ENCODE results near the gene TLE4. TPM values are rescaled to one million over a fixed set of nuclear protein-coding genes. Genes with fewer than 3 reads are reported as not detected.

The TLE4 gene
- total and polyA plus RNA-seq, 2 experiments from 2014 or later: 45.8 to 72.9 TPM

DNA sequence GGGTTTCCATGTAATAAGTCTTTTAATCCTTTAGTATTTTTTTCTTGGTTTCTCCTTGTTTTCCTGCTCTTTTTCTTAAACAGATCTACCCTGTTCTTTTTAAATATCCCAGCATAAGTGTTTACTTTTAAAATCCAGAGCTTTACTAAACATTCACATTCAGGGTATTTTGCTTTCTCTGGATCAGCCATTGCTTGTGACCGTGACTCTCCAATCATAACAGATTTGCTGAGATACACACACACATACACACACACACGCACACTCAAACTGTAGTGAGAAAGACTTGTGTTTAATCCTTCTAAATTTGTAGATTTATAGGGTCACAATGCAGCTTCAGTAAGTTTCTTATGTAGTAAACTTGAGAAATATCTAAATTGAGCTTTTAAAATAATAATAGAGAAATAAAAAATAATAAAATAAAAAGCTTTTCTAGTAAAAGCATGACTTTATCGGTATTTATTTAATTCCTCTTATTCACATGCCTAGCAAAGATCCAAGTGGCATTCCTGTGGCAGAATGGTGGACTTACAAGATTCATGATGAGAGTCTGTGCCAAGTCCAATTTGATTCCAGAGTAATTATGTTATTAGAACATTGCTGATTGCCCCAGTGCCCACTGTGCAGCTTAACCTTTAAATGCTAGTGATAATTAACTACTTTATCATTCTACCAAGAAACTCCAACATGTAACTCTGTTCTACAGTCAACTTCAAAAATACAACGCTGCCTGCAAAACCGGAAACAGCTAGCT is 129.0 kb downstream of the TLE4 start:
- Mint-ChIP-seq H3K4me1 (peaks cover 35% of the 10 kb centered on the region), H3K4me3 (no peak overlapping the region), H3K27me3 (ENCODE audit: insufficient read depth, low read depth, poor library complexity) (no peaks in the 10 kb centered on the region), H3K9me3 (no peaks in the 10 kb centered on the region), H3K36me3 (ENCODE audit: low read depth) (peaks cover 8% of the 10 kb centered on the region), H3K27ac (no peak overlapping the region)
- Histone ChIP-seq H3F3A (replicated peaks; ENCODE audit: low read depth) (no peaks in the 10 kb centered on the region), H3K36me3 (ENCODE audit: insufficient read depth) (0 out of 2 replicates have a peak, but pooled peaks cover 4% of the 10 kb centered on the region), H3K4me1 (ENCODE audit: insufficient read depth) (peaks cover 28% of the 10 kb centered on the region), H3K79me2 (replicated peaks; ENCODE audit: insufficient read depth) (peaks cover 15% of the 10 kb centered on the region), H3K4me3 (no peak overlapping the region), H3K27ac (ENCODE audit: low read depth) (no peak overlapping the region), H3K27me3 (ENCODE audit: insufficient read depth) (no peaks in the 10 kb centered on the region), H3K4me2 (no peak overlapping the region), H4K20me1 (replicated peaks; ENCODE audit: insufficient read depth) (no peaks in the 10 kb centered on the region; the same call in 1 of the 2 replicates), H2AFZ (no peak overlapping the region), H3K9me2 (ENCODE audit: insufficient read depth) (no peaks in the 10 kb centered on the region)
- DNase-seq (ENCODE audit: low spot score): no peak
- ATAC-seq: no peak
- TF ChIP-seq, protein P1, sequence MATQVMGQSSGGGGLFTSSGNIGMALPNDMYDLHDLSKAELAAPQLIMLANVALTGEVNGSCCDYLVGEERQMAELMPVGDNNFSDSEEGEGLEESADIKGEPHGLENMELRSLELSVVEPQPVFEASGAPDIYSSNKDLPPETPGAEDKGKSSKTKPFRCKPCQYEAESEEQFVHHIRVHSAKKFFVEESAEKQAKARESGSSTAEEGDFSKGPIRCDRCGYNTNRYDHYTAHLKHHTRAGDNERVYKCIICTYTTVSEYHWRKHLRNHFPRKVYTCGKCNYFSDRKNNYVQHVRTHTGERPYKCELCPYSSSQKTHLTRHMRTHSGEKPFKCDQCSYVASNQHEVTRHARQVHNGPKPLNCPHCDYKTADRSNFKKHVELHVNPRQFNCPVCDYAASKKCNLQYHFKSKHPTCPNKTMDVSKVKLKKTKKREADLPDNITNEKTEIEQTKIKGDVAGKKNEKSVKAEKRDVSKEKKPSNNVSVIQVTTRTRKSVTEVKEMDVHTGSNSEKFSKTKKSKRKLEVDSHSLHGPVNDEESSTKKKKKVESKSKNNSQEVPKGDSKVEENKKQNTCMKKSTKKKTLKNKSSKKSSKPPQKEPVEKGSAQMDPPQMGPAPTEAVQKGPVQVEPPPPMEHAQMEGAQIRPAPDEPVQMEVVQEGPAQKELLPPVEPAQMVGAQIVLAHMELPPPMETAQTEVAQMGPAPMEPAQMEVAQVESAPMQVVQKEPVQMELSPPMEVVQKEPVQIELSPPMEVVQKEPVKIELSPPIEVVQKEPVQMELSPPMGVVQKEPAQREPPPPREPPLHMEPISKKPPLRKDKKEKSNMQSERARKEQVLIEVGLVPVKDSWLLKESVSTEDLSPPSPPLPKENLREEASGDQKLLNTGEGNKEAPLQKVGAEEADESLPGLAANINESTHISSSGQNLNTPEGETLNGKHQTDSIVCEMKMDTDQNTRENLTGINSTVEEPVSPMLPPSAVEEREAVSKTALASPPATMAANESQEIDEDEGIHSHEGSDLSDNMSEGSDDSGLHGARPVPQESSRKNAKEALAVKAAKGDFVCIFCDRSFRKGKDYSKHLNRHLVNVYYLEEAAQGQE (IDR thresholded peaks at IDR 0.05; ENCODE audit: unreplicated experiment): no peak
- TF ChIP-seq ZNF462 (CRISPR knock-in tag; IDR thresholded peaks at IDR 0.05) (no peak), NANOG (IDR thresholded peaks at IDR 0.05; ENCODE audit: borderline replicate concordance) (no peak), ETS1 (IDR thresholded peaks at IDR 0.05) (no peak), ZNF114 (CRISPR knock-in tag; IDR thresholded peaks at IDR 0.05) (no peak), EZH2phosphoT487 (IDR thresholded peaks at IDR 0.05; ENCODE audit: unreplicated experiment) (no peak)

Data from GM23338 (cell line).